Activated naive CD4-positive, alpha-beta T cell treated with anti-CD3 and anti-CD28 coated beads for 36 hours (primary cell): ENCODE data around the gene RAPSN. TPM values are rescaled to one million over a fixed set of nuclear protein-coding genes. Genes with fewer than 3 reads are reported as not detected.
A peak's percentile ranks its signal among the peaks of the same experiment; 100 is the strongest.

Experiments used
- CTCF ChIA-PET: fragments of 350-600 bp; sonication (Branson Sonifier 250); formaldehyde crosslinking; loops from one replicate; lab custom pipeline; 2021; ENCODE audit warnings: antibody characterized with exemption; lab: Charles Lee
- DNase-seq: peaks from one replicate; pipeline ENCODE4 v3.0.0-alpha.2; 2020
- H3K27ac Mint-ChIP-seq: one replicate; pipeline ENCODE4 v1.8.0; 2021; ENCODE audit warnings: mild to moderate bottlenecking, mixed read lengths
- H3K27me3 Mint-ChIP-seq: one replicate; pipeline ENCODE4 v1.8.0; 2021; ENCODE audit warnings: low read depth, mixed read lengths
- H3K36me3 Mint-ChIP-seq: one replicate; pipeline ENCODE4 v1.8.0; 2021; ENCODE audit warnings: low read depth, mixed read lengths
- H3K4me1 Mint-ChIP-seq: one replicate; pipeline ENCODE4 v1.8.0; 2021; ENCODE audit warnings: low read depth, mixed read lengths
- H3K4me3 Mint-ChIP-seq: one replicate; pipeline ENCODE4 v1.8.0; 2021; ENCODE audit warnings: mild to moderate bottlenecking, moderate library complexity, mixed read lengths
- H3K9me3 Mint-ChIP-seq: one replicate; pipeline ENCODE4 v1.8.0; 2021; ENCODE audit warnings: mixed read lengths
- intact Hi-C: fragments of 100-400 bp; cut with micrococcal nuclease; formaldehyde crosslinking; loops from one replicate; pipeline ENCODE4 v1.15.1; 2023
- total RNA-seq, 2 experiments: library from RNA; stranded (reverse); gene quantifications; one replicate each; pipeline ENCODE4 v1.2.3, GENCODE V29; 2021

RAPSN gene
- total RNA-seq, 2 experiments from 2014 or later, result not detected

DNA sequence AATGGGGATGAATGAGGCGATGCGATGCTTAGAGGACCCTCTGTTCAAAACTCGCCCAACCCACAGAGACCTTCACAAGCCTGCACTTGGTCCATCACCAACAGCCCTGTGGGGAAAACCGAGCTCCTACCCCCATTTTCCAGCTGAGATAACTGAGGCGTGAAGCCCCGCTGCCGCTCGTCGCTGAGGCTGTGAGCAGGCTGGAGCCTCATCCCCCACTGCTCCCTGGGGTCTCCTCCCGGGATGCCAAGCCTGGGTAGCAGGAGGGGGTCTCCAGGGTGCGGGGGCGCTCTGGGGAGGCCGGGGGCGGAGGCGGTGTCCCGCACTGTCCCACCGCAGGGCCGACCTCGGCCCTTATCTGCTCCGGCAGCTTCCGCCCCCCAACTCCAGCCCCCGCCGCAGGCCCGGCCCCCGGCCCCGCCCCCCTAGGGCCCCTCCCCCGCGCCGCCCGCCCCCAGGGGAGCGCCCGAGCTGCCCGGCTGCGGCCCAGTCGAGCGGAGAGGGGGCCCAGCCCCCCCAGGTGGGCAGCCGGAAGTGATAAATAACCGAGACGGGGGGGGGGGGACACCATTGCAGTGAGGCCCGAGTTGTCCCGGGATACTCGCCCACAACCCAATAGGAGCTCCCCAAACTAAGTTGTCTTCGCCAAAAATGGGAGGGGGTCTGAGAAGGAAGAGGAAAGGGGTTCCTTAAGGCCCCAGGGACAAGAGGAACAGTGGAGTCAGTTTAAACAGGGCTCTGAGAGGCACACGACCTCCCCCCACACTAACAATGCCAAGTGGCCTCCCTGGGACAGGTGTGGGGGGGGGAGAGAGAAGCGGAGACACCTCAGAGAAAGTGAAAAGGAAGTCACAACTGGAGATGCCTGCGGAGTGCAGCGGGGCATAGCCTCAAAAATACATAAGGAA lies 48.8 kb downstream of the RAPSN start:
- intact Hi-C loops, result no loop called here
- H3K9me3 Mint-ChIP-seq, result no peaks in the 10 kb centered on the region
- H3K36me3 Mint-ChIP-seq, result no peaks in the 10 kb centered on the region
- CTCF ChIA-PET, result interaction anchor here (0.6 to 1.5 kb wide), 5 partner anchors 12 to 531 kb away, joined by 3 to 10 read pairs (median 3); no protein-coding TSS in a partner anchor
- H3K4me1 Mint-ChIP-seq, result peaks cover 22% of the 10 kb centered on the region
- peak overlapping the region; percentile 79 for H3K27ac Mint-ChIP-seq
- peak overlapping the region; percentile 74 for H3K4me3 Mint-ChIP-seq
- DNase-seq, result peak; percentile 36
- no peaks in the 10 kb centered on the region for H3K27me3 Mint-ChIP-seq

GRCh38 chr11:47398551-47398950 lies 50.4 kb downstream of the RAPSN start:
- peak overlapping the region; percentile 6 for H3K4me3 Mint-ChIP-seq
- peaks cover 32% of the 10 kb centered on the region for H3K4me1 Mint-ChIP-seq
- no peak overlapping the region for H3K27ac Mint-ChIP-seq
- no peak for DNase-seq
- intact Hi-C loops, result no loop called here
- CTCF ChIA-PET, result interaction anchor here (0.6 to 1.0 kb wide), 4 partner anchors 9 to 328 kb away, joined by 3 to 5 read pairs (median 4); no protein-coding TSS in a partner anchor
- no peaks in the 10 kb centered on the region for H3K36me3 Mint-ChIP-seq
- H3K9me3 Mint-ChIP-seq, result no peaks in the 10 kb centered on the region
- no peaks in the 10 kb centered on the region for H3K27me3 Mint-ChIP-seq

- no peak for DNase-seq
- CTCF ChIA-PET, result interaction anchor here (1.0 to 1.8 kb wide), 2 partner anchors 10 to 24 kb away, joined by 4 to 5 read pairs; no protein-coding TSS in a partner anchor
- intact Hi-C loops, result no loop called here
- Mint-ChIP-seq H3K27me3 (no peaks in the 10 kb centered on the region), H3K4me1 (peaks cover 34% of the 10 kb centered on the region), H3K9me3 (no peaks in the 10 kb centered on the region), H3K27ac (no peak overlapping the region), H3K36me3 (no peaks in the 10 kb centered on the region), H3K4me3 (no peak overlapping the region)
These were observed 50.9 kb downstream of the RAPSN start for GRCh38 chr11:47398011-47398410.

GRCh38 chr11:47396049-47396320 lies 53.0 kb downstream of the RAPSN start:
- Mint-ChIP-seq H3K27me3 (no peaks in the 10 kb centered on the region), H3K27ac (peak overlapping the region; percentile 88), H3K9me3 (no peaks in the 10 kb centered on the region), H3K4me1 (peaks cover 36% of the 10 kb centered on the region), H3K4me3 (no peak overlapping the region), H3K36me3 (no peaks in the 10 kb centered on the region)
- DNase-seq, result no peak
- CTCF ChIA-PET, result interaction anchor here (0.6 kb wide), 1 partner anchor 370 kb away, joined by 4 read pairs; no protein-coding TSS in a partner anchor
- intact Hi-C loops, result no loop called here

GRCh38 chr11:47395223-47396048 lies 53.5 kb downstream of the RAPSN start:
- H3K27me3 Mint-ChIP-seq, result no peaks in the 10 kb centered on the region
- DNase-seq, result no peak
- intact Hi-C loops, result no loop called here
- no peaks in the 10 kb centered on the region for H3K9me3 Mint-ChIP-seq
- peaks cover 33% of the 10 kb centered on the region for H3K4me1 Mint-ChIP-seq
- no peaks in the 10 kb centered on the region for H3K36me3 Mint-ChIP-seq
- H3K4me3 Mint-ChIP-seq, result peak overlapping the region; percentile 42
- CTCF ChIA-PET, result interaction anchor here (0.6 kb wide), 1 partner anchor 369 kb away, joined by 4 read pairs; no protein-coding TSS in a partner anchor
- H3K27ac Mint-ChIP-seq, result peak overlapping the region; percentile 88

- Mint-ChIP-seq H3K27ac (peak overlapping the region; percentile 88), H3K4me1 (peaks cover 37% of the 10 kb centered on the region), H3K4me3 (peak overlapping the region; percentile 56), H3K9me3 (no peaks in the 10 kb centered on the region), H3K27me3 (no peaks in the 10 kb centered on the region), H3K36me3 (no peaks in the 10 kb centered on the region)
- DNase-seq, result peak; percentile 75
- CTCF ChIA-PET, result interaction anchor here (0.6 to 1.6 kb wide), 2 partner anchors 18 to 21 kb away, joined by 3 to 5 read pairs; no protein-coding TSS in a partner anchor
- intact Hi-C loops, result loop anchor here (1.0 kb wide), 2 partner anchors 14 to 32 kb away; partner anchors contain the start of genes PSMC3 and SLC39A13
These were observed 54.4 kb downstream of the RAPSN start for GRCh38 chr11:47394322-47395222.

DNA sequence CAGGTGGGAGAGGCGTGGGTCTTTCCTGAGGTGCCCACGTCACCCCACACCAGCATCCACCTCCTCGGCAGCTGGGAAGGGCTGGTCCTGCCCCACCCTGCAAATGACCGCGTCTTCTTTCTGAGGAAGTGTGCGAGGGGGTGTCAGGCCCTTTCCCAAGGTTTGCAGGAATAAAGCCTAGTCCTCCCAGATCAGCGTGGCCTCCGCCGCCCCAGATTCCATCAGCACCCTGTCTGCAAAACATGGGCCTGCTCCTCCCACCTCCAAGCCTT lies 55.0 kb downstream of the RAPSN start:
- CTCF ChIA-PET, result interaction anchor here (1.6 to 3.1 kb wide), 2 partner anchors 18 to 21 kb away, joined by 5 to 32 read pairs; no protein-coding TSS in a partner anchor
- no peak for DNase-seq
- peak overlapping the region; percentile 88 for H3K27ac Mint-ChIP-seq
- intact Hi-C loops, result loop anchor here (1.0 kb wide), 2 partner anchors 14 to 32 kb away; partner anchors contain the start of genes PSMC3 and SLC39A13
- H3K4me1 Mint-ChIP-seq, result peaks cover 38% of the 10 kb centered on the region
- no peaks in the 10 kb centered on the region for H3K27me3 Mint-ChIP-seq
- H3K9me3 Mint-ChIP-seq, result no peaks in the 10 kb centered on the region
- peak overlapping the region; percentile 56 for H3K4me3 Mint-ChIP-seq
- no peaks in the 10 kb centered on the region for H3K36me3 Mint-ChIP-seq

DNA sequence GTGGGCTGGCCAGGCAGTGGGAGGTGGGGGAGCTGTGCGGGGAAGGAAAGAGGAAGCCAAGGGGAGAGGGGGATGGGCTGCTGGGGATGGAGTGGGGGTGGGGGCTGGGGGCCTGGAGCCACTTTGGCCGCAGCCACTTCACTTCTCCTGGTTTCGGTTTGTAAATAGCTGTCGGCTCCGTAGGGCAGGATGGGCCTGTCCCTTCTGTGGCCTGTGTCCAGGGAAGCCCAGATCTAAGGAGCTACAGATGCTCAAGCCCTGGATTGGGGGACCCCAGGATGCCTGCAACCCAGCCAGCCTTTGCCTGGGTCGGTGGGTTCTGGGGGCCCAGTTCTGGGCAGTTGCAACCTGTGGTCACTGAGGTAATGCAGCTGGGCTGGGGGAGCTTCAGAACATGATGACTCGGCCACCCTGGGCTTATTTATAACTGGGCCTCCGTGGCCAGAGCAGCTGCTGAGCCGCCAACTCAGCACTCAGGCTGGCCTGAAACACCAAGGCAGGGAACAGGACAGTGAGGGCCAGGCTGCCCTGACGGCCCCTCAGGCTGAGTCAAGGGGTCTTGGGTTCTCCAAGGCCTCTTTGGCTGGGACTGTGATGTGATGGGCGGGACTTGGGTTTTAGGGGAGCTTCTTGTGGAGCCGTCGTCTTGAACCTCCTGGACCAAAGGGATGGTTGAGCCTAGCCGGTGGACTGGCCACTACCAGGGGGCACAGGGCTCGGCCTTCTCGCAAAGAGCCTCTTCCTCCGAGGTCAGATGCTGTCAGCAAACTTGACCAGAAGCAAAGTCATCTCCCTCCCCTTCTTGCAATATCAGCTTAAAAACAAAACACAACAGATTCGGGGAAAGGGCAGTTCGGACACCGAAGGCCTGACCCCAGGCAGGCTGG lies 55.5 kb downstream of the RAPSN start:
- CTCF ChIA-PET, result interaction anchor here (1.0 to 3.1 kb wide), 4 partner anchors 15 to 20 kb away, joined by 3 to 32 read pairs (median 4); partner anchors contain the start of gene SPI1
- H3K27ac Mint-ChIP-seq, result peak overlapping the region; percentile 88

GRCh38 chr11:47392546-47393162 lies 56.3 kb downstream of the RAPSN start:
- Mint-ChIP-seq H3K27ac (no peak overlapping the region), H3K36me3 (no peaks in the 10 kb centered on the region), H3K4me1 (peaks cover 36% of the 10 kb centered on the region), H3K4me3 (no peak overlapping the region), H3K9me3 (no peaks in the 10 kb centered on the region), H3K27me3 (no peaks in the 10 kb centered on the region)
- intact Hi-C loops, result no loop called here
- CTCF ChIA-PET, result interaction anchor here (1.0 to 3.1 kb wide), 3 partner anchors 15 to 20 kb away, joined by 3 to 32 read pairs (median 3); partner anchors contain the start of gene SPI1
- no peak for DNase-seq

More for the DNA sequence above, 55.5 kb downstream of the RAPSN start:
- no peaks in the 10 kb centered on the region for H3K36me3 Mint-ChIP-seq
- DNase-seq, result no peak
- peaks cover 36% of the 10 kb centered on the region for H3K4me1 Mint-ChIP-seq
- no peaks in the 10 kb centered on the region for H3K27me3 Mint-ChIP-seq
- H3K9me3 Mint-ChIP-seq, result no peaks in the 10 kb centered on the region
- intact Hi-C loops, result loop anchor here (1.0 kb wide), 2 partner anchors 15 to 33 kb away; partner anchors contain the start of genes PSMC3 and SLC39A13
- H3K4me3 Mint-ChIP-seq, result no peak overlapping the region

- no peaks in the 10 kb centered on the region for H3K36me3 Mint-ChIP-seq
- H3K4me3 Mint-ChIP-seq, result no peak overlapping the region
- CTCF ChIA-PET, result interaction anchor here (0.6 to 3.1 kb wide), 3 partner anchors 19 to 664 kb away, joined by 3 to 32 read pairs (median 6); no protein-coding TSS in a partner anchor
- H3K9me3 Mint-ChIP-seq, result no peaks in the 10 kb centered on the region
- intact Hi-C loops, result no loop called here
- H3K27me3 Mint-ChIP-seq, result no peaks in the 10 kb centered on the region
- H3K4me1 Mint-ChIP-seq, result peaks cover 36% of the 10 kb centered on the region
- DNase-seq, result no peak
- H3K27ac Mint-ChIP-seq, result no peak overlapping the region
These were observed 57.1 kb downstream of the RAPSN start for GRCh38 chr11:47391711-47392432.
